ENCODE measurements around the gene FRMD4A.

- TF ChIP-seq, protein P1, sequence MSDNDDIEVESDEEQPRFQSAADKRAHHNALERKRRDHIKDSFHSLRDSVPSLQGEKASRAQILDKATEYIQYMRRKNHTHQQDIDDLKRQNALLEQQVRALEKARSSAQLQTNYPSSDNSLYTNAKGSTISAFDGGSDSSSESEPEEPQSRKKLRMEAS (IDR thresholded peaks at IDR 0.05) = no peak
- TF ChIP-seq RAD21 (IDR thresholded peaks at IDR 0.05; ENCODE audit: low read depth) (no peak), EGR1 (IDR thresholded peaks at IDR 0.05) (no peak), TAF1 (IDR thresholded peaks at IDR 0.05; ENCODE audit: low read depth) (no peak), USF1 (IDR thresholded peaks at IDR 0.05) (no peak), YY1 (IDR thresholded peaks at IDR 0.05; ENCODE audit: low read depth) (no peak), REST (IDR thresholded peaks at IDR 0.05; ENCODE audit: low read depth) (no peak), ZBTB7A (IDR thresholded peaks at IDR 0.05; ENCODE audit: low read depth) (no peak), CEBPB (IDR thresholded peaks at IDR 0.05) (no peak), CREB1 (IDR thresholded peaks at IDR 0.05; ENCODE audit: low read depth) (no peak), EP300 (IDR thresholded peaks at IDR 0.05; ENCODE audit: borderline replicate concordance) (no peak), NFIC (IDR thresholded peaks at IDR 0.05) (no peak), FOXM1 (IDR thresholded peaks at IDR 0.05; ENCODE audit: borderline replicate concordance, low read depth) (no peak), TEAD4 (IDR thresholded peaks at IDR 0.05) (no peak)
Measured at GRCh38 chr10:13715100-13715499, 615.6 kb downstream of the FRMD4A start.

Data from Ishikawa (cell line).